ENCODE results near the gene DOCK11.
A peak's percentile ranks its signal among the peaks of the same experiment; 100 is the strongest.

DOCK11 gene

GRCh38 chrX:118632862-118633261 is 137.2 kb downstream of the DOCK11 start:
- no peak for DNase-seq

GRCh38 chrX:118633530-118633929 is 137.9 kb downstream of the DOCK11 start:
- DNase-seq: no peak

DNA sequence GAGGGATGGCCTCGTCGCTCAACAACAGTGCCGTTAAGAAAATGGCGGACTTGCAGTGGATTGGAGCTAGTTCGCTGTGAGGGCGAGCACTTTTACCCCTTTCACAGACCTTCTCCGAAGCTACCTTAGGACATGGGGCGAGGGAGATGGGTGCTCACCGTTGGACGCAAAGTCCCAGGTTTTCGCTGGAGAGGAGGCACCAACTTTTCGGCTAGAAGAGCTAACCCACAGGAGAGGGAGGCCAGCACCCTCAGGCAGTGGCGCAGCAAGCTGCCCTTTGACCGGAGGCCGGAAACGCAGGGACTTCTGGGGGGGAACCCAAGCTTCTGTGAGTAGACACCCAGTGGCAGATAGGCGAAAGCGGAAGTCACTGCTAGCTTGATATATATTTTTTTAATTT is 138.7 kb downstream of the DOCK11 start:
- DNase-seq: no peak

- no peak for DNase-seq
These were observed 142.4 kb downstream of the DOCK11 start for GRCh38 chrX:118637997-118638396.

DNA sequence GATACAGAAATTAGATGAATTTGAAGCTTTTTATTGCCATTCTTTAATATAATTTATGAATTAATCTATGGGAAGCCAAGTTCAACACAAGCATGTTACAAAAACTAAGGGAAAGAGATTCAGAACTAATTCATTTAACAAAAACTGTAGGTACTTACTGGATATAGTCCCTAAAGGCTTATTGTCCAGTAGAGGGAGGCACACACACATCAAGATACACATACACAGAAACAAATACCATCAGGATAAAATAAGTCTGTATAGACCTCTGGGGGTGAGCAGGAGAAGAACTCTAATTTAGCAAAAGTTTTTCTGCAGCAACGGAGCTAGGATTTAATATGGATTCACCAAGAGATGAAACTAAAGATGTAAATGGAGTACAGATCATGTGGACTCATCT is 148.8 kb downstream of the DOCK11 start:
- peak in 1 of 5 experiments; percentile 6 for DNase-seq

GRCh38 chrX:118652717-118653116 is 157.1 kb downstream of the DOCK11 start:
- DNase-seq: no peak

- no peak for DNase-seq
These were observed 158.7 kb downstream of the DOCK11 start for GRCh38 chrX:118654331-118654730.

GRCh38 chrX:118655561-118656246 is 160.1 kb downstream of the DOCK11 start:
- DNase-seq: no peak

- no peak for DNase-seq
These were observed 161.8 kb downstream of the DOCK11 start for GRCh38 chrX:118657413-118657812.

DNA sequence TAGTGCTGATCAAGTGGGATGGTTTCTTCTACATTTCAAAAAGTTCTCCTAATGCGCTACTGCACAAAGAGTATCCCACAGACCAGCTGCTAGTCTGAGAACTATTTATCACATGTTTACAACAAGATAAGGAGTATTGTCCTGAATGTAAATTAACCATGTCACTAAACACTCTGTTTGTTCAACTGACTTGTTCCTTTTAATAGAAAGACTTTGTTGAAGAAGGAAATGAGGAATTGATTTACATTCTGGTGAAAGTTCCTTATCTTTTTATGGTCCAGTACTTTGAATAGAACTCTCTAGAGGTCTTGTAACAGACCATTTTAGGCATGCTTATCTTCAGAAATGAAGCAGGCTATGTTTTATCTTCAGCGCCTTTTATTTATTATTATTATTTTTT is 164.5 kb downstream of the DOCK11 start:
- no peak for DNase-seq

DNA sequence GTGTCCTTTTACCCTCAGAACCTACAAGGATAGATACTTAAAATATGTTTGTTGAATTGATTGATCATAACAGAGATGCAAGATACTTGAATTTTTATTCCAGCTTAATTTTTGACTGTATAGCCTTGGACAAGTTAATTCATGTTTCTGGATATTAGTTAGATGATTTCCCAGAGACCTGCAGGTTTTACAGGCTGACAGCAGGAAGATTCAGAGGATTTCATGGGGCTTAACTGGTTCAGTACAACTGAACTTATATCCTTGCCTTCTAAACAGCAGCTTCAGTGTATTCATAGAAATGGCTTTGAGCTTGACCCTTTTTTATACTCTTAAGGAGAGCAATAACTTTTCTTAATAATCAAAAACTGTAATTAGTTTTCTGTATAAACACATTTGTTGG is 169.6 kb downstream of the DOCK11 start:
- no peak for DNase-seq

- DNase-seq: no peak
These were observed 170.9 kb downstream of the DOCK11 start for GRCh38 chrX:118666521-118666920.

DNA sequence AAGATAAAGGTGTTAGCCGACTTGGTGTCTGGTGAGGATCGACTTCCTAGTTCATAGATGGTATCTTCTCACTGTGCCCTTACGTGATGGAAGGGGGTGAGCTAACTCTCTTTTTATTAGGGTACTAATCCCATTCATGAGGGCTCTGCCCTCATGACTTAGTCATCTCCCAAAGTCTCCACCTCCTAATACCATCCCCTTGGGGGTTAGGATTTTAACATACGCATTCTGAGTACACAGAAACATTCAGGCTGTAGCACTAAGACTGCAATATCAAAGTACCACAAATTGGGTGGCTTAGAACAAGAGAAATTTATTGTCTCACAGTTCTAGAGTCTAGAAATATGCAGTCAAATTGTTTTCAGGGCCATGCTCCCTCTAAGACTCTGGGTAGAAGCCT is 173.8 kb downstream of the DOCK11 start:
- DNase-seq: no peak

GRCh38 chrX:118675326-118675965 is 179.8 kb downstream of the DOCK11 start:
- peak in 1 of 5 experiments; percentile 22 for DNase-seq

DNA sequence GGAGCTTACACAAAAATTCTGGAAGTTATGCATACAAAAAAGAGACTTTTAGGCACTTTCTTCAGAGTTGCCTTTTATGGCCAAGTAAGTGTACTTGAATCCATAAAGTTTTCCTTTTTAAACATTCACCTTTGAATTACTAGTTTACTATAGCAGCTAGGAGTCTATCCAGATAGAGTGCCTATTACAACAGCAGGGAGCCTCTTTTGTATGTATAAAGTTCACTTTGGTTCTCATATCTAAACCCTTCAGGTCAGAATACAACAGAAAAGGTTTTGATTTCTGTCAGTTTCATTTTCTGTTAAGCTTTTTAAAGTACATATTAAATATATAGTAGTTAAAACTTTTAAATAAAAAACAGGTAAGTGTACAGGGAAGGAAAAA is 180.3 kb downstream of the DOCK11 start:
- DNase-seq: peak in 1 of 5 experiments; percentile 18

- no peak for DNase-seq
These were observed 181.7 kb downstream of the DOCK11 start for GRCh38 chrX:118677318-118677717.

- DNase-seq: no peak
These were observed 183.7 kb downstream of the DOCK11 start for GRCh38 chrX:118679290-118679689.

- no peak for DNase-seq
These were observed 186.8 kb downstream of the DOCK11 start for GRCh38 chrX:118682258-118683014.

DNA sequence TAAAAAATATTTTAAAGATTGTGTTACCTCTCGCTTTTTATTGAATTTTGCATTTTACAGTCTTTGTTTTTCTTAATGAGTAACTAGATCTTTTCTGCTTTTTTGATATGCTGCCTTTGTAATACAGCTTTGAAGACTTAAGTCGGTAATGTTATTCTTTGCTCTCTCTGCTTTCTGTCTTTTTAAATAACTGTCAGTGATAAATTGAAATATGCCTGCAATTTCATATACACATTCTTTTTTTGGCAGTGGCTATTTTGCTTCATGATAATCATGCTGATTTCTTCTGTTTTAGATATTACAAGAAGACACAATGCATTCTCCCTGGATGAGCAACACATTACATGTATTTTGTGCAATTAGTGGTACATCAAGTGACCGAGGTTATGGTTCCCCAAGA is 189.8 kb downstream of the DOCK11 start:
- no peak for DNase-seq

DNA sequence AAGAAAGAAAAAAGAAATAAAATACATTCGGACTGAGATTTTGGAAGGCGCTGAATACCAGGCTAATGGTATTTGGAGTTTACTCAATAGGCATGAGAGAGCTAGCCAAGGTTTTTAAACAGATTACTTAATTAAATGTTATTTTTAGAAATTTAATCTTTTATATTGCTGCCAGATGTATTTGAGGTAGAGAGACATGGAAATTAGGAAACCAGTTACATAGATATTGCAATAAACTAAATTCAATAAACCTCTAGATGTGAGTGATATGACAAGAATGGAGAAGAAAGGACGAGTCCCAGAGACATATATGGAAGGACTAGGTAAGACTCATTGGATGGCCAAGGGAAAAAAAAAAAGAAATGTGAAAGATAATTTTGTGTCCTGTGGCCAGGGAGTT is 193.3 kb downstream of the DOCK11 start:
- DNase-seq: no peak

GRCh38 chrX:118693843-118694242 is 198.2 kb downstream of the DOCK11 start:
- no peak for DNase-seq

- DNase-seq: no peak
These were observed 199.0 kb downstream of the DOCK11 start for GRCh38 chrX:118694638-118695037.

GRCh38 chrX:118698516-118699170 is 203.0 kb downstream of the DOCK11 start:
- no peak for DNase-seq

All from T-helper 2 cell (primary cell).